HG03175 (cell line): ENCODE data around the gene FYTTD1.

Source experiments
- ATAC-seq: cut with Tn5 transposase; IDR thresholded peaks from one replicate; pipeline ENCODE4 v1.9.1; 2021; ENCODE audit warnings: mild to moderate bottlenecking, moderate library complexity; ENCODE audit not compliant: unreplicated experiment

Gene FYTTD1

DNA sequence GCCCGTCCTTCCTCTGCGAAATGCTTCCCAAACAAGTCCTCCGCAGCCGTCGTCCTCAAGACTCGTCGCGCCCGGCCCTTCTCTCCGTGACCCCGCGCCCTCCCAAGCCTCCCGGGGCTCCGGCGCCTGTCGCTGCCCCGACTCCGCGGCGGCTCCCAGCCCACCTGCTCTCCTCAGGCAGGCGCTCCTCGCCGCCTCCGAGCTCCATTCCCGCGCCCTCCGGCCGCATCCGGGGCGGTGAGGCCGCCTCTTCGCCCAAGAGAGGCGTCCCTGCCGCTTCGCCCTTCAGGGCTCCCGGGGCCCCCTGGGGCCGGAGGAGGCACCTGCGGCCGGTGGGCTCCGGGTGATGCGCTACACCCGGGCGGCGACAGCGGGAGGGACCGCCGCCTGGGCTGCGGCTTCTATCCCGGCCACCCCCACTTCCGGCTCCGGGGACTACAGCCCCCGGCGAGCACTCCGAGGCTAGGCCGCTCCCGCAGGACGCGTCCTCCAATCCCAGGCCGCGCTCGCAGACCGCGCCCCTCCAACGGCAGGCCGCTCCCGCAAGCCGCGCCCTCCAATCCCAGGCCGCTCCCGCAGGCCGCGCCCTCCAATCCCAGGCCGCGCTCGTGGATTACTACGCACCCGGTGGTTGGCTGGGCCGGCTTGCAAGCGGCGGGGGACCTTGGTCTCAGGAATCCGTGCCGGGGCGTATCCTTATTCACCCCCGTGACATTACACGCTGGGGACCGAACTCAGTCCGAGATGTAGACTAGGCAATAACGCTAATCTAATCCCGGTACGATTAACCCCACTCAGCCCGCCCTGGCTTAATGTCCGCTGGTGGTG, 13.0 kb upstream of the FYTTD1 start, which contains the start of gene RUBCN:
Gene RUBCN (minus strand): TSS at position 414 of the 828 bp plus-strand sequence. CDS start 185 bp downstream, at position 229.
- ATAC-seq: peak; percentile 84

DNA sequence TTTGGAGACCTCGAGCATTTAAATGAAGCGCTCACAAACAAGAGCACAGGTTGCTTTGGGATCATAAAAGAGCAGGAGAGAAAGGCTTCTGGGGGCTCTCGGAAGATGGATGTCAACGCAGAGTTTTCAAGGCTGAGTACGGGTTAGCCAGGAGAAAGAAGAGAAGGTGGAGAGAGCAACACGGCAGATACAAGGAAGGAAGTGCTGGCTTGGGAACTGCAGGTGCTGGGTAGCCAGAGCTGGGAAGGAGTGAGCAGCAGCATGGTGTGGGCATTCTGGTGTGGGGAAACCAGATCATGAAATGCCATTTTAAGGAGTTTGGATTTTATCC, 12.4 kb upstream of the FYTTD1 start:
- ATAC-seq: no peak

DNA sequence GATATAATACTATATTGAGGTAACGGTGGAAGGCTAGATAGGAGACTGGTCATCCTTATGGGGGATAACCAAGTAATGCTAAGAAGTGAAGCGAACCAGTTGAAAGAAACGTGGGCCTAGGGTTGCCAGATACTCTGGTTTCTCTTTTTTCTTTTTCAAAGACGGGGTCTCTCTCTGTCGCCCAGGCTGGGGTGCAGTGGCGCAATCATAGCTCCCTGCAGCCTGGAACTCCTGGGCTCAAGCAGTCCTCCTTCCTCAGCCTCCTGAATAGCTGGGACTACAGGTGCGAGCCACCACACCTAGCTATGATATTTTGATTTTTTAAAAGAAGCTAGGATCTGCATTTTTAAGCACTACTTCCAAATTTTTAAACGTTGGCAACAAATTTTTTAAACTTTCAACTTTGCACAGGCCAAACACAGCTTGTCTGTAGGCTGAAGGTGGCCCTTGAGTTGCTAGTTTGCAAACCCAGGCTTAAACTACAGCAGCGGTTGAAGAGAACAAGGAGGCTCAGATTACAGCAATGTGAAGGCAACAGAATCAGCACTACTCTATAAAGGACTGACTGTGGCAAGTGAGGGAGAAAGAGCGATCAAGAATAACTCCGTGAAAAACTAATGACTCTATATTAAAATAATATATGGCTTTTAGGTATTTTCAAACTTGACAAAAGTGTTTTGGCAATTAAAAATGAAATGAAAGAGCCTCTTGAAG, 11.8 kb upstream of the FYTTD1 start:
- no peak for ATAC-seq

DNA sequence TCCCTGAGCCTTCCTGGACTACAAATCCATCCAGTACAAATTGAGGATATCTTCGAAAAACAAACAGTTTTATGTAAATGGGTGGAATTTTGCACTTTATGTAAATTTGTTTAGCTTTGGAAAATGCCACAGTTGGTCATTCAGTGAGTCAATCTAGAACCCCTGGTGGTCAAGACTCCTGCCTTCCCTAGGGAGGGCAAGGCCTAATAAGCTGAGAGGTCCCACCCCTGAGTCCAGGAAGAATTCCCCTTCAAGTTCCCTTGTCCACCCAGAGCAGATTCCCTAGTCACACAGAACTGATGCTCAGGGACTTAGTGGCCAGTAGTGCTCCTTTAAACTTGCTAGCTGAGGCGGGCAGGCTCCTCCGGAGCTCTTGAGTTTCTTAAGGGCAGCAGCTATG, 6.9 kb upstream of the FYTTD1 start:
- no peak for ATAC-seq

DNA sequence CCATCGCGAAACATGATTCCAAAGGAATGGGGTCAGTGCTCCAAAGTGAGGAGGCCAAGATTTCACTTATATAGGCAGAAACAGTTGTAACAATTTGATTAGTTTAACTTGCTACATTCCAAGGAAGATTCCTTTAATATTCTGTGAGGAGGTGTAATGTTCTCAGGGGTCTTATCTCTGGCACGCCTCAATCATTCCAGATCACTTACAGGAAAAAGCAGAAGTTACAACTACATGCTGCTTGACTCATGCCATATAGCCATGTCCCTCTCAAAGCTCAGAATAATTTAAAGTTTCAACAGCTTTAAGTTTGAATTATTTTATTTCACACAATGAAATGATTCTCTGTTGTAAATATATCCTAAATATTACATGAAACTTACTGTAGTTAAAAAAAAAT, 3.5 kb upstream of the FYTTD1 start:
- no peak for ATAC-seq

DNA sequence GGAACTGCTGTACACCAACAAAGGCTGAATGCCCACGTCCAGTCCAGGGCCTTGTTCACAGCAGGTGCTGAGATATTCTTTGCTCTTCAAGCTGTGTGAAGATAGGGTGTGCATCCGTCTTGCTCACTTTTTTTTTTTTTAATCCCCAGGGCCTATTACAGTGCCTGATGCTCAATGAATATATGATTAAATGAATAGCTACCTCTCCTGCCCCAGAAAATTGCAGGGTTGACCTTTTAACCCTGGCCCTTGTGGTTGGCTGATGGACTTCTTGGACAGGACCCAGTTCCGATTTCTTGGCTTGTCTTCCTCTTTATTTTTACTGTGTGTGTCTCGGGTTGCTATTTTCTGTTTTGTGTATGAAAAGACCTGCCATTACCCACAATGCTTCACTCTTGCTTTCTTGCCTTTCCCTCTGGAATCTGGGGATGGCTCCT, 2.9 kb upstream of the FYTTD1 start:
- ATAC-seq: no peak

DNA sequence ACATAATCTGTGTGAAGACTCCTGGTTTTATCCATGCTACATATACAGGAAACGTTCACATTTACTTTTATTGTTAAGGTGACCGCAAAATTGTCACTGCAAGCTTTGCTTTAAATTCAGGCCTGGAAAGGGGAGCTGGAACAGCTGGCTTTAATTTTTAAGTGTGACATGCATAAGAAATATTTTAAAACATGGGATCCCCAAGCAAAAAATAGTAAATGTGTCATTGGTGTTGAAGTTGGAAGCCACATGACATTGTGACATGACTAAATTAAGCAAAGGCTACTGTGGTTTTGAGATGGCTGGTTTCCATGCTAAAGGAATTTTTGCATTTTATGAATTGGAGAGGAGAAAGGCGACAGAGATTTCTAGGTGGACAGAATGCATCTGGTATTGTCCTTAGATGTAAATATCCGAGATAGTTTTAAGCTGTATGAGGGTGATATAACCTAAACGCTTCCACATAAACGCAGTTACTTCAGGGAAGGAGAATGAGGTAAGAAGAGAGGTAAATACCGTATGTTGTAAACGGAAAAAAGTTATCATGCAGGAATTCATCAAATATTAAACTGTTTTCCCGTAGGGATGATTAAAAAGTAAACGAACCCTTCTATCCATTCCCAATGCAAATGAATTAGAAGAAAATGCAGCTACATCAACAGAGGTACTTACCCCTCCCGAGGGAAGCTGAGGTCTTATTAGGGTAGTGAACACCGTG, 927 bp upstream of the FYTTD1 start:
- ATAC-seq: no peak

DNA sequence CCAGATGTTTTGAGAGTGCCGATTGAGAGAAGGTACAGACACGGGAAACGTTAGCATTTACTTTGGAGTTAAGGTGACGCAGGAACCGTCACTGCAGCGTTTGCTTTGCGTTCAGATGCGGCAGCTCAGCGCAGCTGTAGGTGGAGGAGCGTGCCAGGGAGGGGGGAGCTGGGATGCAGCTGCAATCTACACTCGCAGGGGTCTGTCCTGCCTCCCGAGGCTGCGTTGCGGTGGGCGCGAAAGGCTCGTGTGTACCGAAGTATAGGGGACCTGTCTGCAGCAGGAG, 425 bp upstream of the FYTTD1 start:
- peak; percentile 32 for ATAC-seq

DNA sequence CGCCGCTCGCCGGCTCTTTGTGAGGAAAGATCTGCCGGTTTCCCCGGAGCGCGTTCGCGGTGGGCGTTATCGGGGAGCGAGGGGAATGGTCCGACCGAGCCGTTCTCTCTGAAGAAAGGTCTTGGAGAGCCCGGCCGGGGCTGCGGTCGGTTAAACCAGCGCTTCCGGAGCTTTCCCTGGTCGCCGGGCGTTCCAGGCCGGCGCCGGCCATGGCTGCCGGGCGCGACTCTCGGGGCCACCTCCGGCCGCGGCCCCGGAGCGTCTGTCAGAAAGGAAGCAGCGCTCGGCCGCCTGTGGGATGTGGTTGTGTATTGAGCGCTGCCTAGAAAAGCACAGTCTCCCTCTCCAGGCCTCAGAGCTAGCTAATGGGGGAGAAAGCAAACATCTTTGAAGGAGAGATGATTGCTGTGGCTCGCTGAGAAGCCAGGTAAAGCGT, 731 bp downstream of the FYTTD1 start:
- peak; percentile 48 for ATAC-seq

DNA sequence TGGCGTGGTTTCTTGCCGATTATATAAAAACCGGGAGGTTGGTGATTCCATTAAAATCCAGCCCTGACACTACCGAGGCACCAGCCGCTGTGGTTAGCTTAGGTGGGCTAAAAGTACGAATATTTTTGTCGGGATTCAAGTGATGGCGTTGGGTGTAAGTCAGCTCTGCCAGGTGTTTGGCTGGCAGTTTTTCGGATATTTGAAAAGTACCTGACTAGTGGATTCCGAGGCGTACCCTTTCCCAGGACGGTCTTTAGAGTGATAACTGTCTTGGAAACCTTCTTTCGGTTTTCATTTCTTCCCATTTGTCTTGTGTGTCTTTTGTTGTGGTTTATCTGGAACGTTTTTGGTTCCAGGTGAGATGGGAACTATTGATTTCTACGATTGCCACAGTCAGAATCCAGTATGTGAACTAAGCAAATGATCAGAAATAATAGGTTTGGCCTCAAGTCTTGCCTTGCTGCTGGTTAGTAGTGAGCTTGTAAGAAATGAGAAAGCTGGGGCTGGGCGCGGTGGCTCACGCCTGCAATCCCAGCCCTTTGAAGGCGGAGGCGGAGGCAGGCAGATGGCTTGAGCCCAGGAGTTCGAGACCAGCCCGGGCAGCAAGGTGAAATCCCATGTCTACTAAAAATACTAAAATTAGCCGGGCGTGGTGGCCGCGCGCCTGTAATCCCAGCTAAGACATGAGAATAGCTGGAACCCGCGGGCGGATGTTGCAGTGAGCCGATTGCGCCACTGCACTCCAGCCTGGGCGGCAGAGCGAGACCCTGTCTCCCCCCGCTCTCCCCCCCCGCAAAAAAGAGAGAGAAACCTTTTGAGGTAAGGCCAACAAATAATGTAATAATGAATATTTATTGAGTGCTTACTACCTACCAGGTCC, 1.4 kb downstream of the FYTTD1 start:
- ATAC-seq: peak; percentile 1

DNA sequence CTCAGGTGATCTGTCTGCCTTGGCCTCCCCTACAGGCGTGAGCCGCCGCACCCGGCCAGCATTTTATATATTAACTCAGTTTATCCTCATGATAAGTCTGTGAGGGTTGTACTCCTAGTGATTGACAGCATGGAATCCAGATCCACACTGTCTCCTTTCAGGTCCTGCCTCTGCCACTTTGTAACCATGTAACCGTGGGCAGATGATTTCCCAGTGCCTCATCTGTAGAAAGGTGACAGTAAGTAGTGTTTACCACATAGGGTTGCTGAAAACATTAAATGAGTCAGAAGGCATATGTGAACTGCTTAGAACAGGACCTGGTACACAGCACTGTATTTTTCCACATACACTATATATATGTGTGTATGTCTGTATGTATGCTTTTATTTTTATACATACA, 2.4 kb downstream of the FYTTD1 start:
- no peak for ATAC-seq

DNA sequence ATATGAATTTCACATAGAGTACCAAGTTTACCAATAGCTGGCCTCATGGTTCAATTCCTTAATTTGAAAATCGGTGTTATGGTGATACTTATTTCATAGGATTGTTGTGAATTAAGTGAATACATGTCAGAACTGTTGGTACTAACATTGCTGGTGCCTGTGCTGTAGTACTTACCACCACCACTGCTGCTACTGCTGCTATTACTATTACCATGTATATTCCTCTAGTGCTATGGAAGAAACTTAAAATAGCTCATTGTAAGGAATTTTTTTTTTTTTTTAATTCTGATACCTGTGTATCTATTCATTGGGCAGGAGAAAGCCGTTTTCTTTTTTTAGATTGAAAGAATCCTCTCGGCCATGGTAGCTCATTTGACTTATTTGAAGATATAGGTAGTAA, 3.6 kb downstream of the FYTTD1 start:
- ATAC-seq: no peak

DNA sequence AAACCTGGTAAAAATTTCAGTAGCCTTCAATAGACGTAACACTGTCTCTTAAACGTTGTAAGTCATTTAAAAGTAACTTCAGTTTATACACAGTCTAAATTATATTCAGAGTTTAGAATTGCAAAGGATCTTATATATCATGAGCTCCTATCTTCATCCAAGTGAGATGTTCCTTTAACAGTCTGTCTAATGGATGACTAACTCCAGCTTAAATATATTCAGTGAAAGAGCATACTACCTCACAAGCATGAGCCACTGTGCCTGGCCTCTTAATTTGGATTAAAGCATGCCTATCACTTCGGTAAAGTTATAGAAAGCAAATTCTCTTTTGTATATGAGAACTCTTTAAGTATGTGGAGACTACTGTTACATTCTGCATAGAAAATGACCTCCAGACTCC, 7.0 kb downstream of the FYTTD1 start:
- ATAC-seq: no peak

DNA sequence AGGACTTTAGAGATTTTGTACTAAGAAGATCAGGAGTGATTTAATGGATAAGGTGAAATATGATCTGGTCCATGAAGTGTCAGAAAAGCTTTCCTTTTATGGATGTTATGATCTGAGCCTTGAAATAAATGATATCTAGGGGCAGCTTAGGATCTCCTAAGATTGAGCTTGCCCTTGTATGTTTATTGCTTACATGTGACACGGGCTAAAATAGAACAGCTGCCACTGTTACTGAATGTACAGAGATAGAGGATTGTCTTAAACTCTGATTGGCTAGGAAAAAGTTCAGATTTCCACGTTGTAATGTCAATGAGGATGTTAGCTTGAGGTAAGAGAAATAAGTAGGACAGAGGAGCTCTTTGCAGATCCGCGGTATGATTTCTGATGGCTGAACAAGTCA, 8.8 kb downstream of the FYTTD1 start:
- ATAC-seq: no peak

DNA sequence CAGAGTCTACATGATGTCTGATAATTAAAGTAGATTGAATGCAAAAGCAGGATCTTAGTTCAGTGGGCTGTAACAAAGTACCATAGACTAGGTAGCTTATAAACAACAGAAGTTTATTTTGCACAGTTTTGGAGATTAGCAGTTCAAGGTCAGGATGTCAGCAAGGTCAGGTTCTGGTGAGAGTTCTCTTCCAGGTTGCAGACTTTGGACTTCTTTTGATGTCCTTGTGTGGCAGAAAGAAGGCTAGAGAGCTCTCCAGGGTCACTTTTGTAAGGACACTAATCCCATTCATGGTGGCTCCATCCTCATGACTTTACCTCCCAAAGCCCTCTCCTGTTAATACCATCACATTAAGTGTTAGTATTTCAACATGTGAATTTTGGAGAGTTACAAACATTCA, 12.1 kb downstream of the FYTTD1 start:
- no peak for ATAC-seq

DNA sequence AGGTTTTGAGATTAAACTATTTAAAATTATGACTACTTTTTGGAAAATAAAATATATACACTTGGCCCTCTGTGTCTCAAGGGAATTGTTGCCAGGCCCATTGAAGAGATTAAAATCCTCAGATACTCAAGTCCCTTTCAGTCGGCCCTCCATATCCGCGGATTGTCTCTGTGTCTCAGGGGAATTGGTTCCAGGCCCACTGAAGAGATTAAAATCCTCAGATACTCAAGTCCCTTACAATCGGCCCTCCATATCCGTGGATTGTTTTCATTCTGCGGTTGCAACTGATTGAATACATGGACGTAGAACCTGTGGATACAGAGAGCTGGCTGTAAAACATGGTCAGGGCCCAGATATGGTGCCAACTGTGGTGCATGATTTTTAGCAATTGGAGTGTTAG, 25.6 kb downstream of the FYTTD1 start:
- no peak for ATAC-seq

DNA sequence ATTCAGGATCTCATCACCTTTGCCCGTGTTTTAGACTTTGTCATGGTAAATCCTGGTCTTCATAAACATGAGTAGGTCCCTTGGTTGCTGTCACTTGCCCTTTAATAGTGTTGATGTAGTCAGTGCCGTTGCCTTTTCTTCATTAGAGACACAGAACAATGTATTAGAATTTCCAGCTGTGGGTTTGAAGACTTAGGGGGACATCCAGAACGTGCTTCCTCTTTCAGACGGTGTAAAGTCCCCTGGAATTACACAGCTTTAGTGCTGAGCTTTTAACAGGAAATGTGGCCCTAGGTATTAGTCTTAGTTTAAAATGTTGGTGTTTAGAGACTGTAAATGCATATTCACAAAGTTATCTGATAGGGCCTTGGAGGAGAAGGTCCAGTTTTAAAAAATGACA, 32.5 kb downstream of the FYTTD1 start:
- ATAC-seq: no peak

DNA sequence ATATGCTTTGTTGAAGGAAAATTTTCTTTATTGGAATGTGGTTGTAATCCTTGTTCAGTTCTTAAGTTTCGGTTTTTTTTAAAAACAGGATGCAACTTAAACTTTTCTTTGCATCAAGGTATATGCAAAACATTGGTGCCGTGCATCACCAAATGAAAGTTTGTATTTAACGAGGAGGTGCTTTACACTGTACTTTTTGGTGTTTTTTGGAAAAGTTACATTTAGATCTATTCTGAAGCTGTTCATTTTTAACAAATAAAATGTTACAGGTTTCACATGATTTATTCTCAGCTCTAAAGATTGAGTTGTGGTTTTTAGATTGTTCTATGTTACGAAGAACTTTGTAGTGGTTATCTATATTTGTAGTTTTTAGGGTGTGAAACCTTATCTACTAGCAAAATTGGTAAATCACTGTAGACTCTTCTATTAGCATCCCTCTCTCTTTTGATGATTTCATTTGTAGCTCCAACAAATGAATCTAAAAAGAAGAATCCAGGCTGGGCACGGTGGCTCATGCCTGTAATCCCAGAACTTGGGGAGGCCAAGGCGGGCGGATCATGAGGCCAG, 34.4 kb downstream of the FYTTD1 start:
- no peak for ATAC-seq

DNA sequence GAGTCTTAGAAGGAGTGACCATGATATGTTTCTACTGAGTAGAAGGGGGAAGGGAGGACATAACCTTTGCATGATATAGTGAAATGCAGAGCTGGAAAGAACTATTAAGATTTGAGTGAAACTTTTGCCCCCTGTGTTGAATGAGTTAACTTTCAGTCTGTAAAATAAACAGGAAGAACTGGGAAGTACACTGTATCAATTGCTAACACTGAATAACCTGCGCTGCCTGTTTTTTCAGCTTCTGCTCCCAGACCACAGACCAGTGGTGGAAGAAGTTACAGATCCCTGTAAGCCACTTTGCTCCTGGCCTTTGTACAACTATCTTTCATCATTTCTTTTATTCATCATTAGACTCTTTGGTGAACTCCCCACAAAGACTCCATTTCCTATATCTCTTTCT, 37.7 kb downstream of the FYTTD1 start:
- ATAC-seq: no peak

DNA sequence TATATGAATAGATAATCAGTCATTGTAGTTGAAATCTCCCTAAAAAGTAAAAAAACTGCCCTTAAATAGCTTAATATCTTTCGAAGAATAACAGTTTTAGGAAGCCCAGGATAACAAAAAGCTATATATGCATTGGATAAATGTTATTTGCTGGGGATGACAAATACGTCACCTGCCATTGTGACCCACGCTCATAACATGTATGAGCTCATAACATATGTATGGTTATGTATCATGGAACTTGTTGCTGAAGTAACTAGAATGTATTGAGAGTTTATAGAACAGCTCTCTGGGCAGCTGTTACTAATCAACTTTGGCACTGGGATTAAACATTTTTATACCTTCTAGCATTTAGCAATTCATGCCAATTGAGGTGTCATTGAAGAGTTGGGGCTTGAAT, 39.6 kb downstream of the FYTTD1 start:
- ATAC-seq: no peak

DNA sequence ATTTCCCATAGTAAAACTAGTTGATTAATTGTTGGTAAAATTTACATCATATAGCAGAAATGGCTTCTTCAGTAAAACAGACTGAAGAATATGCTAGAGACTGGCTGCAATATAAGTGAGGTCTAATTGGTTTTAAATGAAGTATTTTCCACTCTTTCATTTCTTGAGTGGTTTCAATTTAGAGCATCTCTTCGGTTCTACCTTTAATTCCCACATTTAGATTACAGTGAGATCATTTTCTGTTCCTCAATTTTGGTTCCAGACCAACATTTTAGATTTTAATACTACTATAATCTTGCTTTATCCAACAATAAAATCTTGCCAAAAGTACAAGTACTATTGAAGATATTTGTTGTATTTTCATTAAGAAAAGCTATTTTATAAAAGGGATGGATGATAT, 40.4 kb downstream of the FYTTD1 start:
- ATAC-seq: no peak
